HL-60 (cell line): ENCODE results near the gene CATSPERD.

Experiments used
- DNase-seq, 2 experiments: peaks; one replicate each; pipeline ENCODE4 v3.0.0-alpha.2; 2010 to 2020; ENCODE audit warnings: low read depth in 1 of 2, low spot score in 1 of 2
- H3K27ac ChIP-seq: fragments of 250-450 bp; sonication (Bioruptor Pico); replicated peaks from 2 replicates; pipeline ENCODE4 v1.5.1; 2020; ENCODE audit warnings: mild to moderate bottlenecking, moderate library complexity
- H3K27me3 ChIP-seq: fragments of 250-450 bp; sonication (Bioruptor Pico); 2 replicates; pipeline ENCODE4 v1.5.1; 2021; ENCODE audit warnings: mild to moderate bottlenecking, moderate library complexity; ENCODE audit not compliant: insufficient read depth, poor library complexity, severe bottlenecking
- H3K4me3 ChIP-seq: replicated peaks from 2 replicates; pipeline ENCODE4 v1.5.1; 2011; ENCODE audit warnings: mild to moderate bottlenecking, control low read depth, low read length; ENCODE audit not compliant: insufficient read depth
- CTCF ChIP-seq: IDR thresholded peaks from one replicate; pipeline ENCODE4 v1.5.1; 2011; ENCODE audit warnings: low read length, control low read depth, inconsistent platforms; ENCODE audit not compliant: insufficient read depth
- GABPA ChIP-seq: IDR thresholded peaks from 2 replicates; pipeline ENCODE4 v1.6.1; 2012; ENCODE audit warnings: low read depth
- POLR2AphosphoS5 ChIP-seq: IDR thresholded peaks from 2 replicates; pipeline ENCODE4 v1.6.1; 2012; ENCODE audit warnings: low read depth
- REST ChIP-seq: IDR thresholded peaks from 2 replicates; pipeline ENCODE4 v1.6.1; 2012; ENCODE audit warnings: low read depth; ENCODE audit not compliant: insufficient replicate concordance
- SPI1 ChIP-seq: IDR thresholded peaks from 2 replicates; pipeline ENCODE4 v1.6.1; 2012; ENCODE audit warnings: low read depth, mild to moderate bottlenecking, borderline replicate concordance

CATSPERD gene

GRCh38 chr19:5788422-5788821 lies 68.0 kb downstream of the CATSPERD start:
- H3K27me3 ChIP-seq = no peaks in the 10 kb centered on the region
- DNase-seq = no peak
- no peak overlapping the region for H3K27ac ChIP-seq
- no peak overlapping the region for H3K4me3 ChIP-seq
- TF ChIP-seq CTCF (no peak), GABPA (no peak), SPI1 (no peak), POLR2AphosphoS5 (no peak), REST (no peak)

- Histone ChIP-seq H3K27me3 (no peaks in the 10 kb centered on the region), H3K4me3 (no peak overlapping the region), H3K27ac (no peak overlapping the region)
- TF ChIP-seq REST (no peak), GABPA (no peak), SPI1 (no peak), POLR2AphosphoS5 (no peak), CTCF (no peak)
- DNase-seq = no peak
These were observed 68.9 kb downstream of the CATSPERD start for GRCh38 chr19:5789351-5789761.

GRCh38 chr19:5789886-5790558 lies 69.6 kb downstream of the CATSPERD start:
- no peak for TF ChIP-seq REST
- TF ChIP-seq GABPA = no peak
- no peak for TF ChIP-seq POLR2AphosphoS5
- TF ChIP-seq CTCF = no peak
- TF ChIP-seq SPI1 = no peak
- no peak for DNase-seq
- Histone ChIP-seq H3K27me3 (no peaks in the 10 kb centered on the region), H3K4me3 (peak overlapping the region; percentile 60), H3K27ac (peak overlapping the region; percentile 100)
